SIG-M5 (cell line): ENCODE measurements around the gene ALOX15.
"Not testable (repeated sequence)": the region's sequence is repeated elsewhere in the genome, so short reads cannot be mapped to it uniquely, and the experiment has no call there.

Source experiments
- DNase-seq: peaks from one replicate; lab custom pipeline; 2025; lab: John Stamatoyannopoulos, UW

ALOX15 gene, protein sequence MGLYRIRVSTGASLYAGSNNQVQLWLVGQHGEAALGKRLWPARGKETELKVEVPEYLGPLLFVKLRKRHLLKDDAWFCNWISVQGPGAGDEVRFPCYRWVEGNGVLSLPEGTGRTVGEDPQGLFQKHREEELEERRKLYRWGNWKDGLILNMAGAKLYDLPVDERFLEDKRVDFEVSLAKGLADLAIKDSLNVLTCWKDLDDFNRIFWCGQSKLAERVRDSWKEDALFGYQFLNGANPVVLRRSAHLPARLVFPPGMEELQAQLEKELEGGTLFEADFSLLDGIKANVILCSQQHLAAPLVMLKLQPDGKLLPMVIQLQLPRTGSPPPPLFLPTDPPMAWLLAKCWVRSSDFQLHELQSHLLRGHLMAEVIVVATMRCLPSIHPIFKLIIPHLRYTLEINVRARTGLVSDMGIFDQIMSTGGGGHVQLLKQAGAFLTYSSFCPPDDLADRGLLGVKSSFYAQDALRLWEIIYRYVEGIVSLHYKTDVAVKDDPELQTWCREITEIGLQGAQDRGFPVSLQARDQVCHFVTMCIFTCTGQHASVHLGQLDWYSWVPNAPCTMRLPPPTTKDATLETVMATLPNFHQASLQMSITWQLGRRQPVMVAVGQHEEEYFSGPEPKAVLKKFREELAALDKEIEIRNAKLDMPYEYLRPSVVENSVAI

DNA sequence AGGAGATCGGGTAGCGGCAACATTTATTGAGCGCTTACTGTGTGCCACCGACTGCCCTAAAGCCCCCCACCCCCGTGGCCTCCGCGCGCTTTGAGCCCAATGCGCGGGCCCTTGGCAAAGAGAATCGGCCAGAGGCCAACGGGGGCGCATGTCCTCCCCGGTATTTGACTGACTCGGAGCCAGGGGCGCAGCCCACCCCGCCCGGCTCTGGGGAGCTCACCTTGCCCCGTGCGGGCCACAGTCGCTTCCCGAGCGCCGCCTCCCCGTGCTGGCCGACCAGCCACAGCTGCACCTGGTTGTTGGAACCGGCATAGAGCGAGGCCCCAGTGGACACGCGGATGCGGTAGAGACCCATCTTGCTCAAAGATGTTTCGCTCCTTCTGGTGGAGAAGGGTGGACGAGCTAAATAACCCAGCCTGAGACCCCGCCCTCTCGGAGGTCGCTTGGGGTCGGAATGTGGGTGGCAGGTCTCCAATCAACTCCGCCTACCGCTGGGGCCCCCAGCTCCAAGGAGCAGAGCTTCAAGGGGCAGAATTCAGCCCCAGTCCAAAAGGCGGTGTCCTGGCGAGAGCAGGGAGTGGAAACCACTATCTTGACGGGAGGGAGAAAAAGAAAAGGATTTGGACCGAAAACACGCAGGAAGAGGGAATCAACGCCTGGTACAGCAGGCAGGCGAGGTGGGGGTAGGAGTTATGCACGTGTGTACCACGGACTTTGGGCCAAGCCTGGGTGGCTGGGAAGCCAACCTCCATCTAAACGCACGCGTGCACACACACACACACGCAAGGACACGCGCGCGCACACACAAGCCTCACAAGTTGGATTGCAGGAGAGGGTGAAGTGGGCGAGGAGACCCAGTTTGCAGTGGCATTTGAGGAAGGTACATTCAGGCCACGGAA lies at the start of gene ALOX15:
TSS of gene ALOX15 (minus strand) at position 382 of the 899 bp plus-strand sequence. CDS start at position 355, 27 bp downstream.
- no peak for DNase-seq

DNA sequence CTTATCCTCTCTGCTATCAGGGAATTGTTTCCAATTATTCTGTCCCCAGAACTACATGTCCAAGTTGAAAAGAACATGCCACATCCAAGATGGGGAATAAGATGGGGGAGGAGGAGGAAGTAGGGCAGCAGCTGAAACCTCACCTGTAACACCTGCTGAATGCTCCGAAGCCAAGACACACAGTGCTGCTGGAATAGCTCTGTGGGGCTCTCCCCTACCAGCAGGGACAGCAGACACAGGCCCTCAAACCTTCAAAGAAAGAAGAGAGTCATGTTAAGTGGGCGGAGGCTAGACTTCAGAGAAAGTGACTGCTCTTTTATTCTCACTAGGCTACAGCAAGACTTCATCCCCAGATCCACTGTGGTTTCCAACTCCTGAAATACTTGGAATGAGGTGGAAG lies 49.3 kb upstream of the ALOX15 start:
- no peak for DNase-seq

DNA sequence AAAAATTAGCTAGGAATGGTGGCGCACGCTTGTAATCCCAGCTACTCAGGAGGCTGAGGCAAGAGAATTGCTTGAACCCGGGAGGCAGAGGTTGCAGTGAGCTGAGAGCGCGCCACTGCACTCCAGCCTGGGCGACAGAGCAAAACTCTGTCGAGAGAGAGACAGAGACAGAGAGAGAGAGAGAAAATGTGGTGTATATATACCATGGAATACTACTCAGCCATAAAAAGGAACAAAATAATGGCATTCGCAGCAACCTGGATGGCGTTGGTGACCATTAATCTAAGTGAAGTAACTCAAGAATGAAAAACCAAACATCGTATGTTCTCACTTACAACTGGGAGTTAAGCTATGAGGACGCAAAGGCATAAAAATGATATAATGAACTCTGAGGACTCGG lies 48.4 kb upstream of the ALOX15 start:
- not testable (repeated sequence) for DNase-seq

DNA sequence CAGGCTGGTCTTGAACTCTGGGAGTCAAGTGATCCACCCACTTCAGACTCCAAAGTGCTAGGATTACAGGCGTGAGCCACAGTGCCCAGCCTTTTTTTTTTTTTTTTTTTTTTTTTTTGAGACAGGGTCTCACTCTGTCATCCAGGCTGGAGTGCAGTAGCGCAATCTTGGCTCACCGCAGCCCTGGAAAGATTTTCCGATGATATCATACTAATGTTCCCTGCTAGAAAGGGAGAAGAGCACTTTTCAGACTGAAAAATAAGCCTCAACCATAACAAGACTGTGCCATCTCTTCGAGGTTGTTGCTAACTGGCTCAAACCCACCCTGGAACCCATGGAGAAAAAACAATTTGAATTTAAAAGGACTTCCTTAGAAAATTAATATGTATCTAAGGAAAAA lies 42.3 kb upstream of the ALOX15 start:
- not testable (repeated sequence) for DNase-seq

DNA sequence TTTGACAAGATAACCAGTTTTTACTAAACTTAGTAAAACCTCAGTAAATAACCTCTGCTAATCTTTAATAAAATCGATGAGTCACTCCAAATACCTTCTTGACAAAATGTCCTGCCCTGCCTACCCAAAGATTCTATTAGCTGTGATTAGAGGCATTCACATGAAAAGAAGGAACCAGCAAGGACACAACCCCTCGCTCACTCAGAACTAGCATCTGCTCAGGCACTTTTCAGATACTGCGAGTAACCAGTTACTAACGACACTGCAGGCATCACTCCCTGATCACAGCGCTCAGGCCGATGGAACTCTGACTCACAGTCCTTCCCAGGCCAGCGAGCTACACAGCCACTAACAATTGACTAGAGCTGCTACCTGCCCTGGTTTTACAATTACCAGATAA lies 38.2 kb upstream of the ALOX15 start:
- no peak for DNase-seq

DNA sequence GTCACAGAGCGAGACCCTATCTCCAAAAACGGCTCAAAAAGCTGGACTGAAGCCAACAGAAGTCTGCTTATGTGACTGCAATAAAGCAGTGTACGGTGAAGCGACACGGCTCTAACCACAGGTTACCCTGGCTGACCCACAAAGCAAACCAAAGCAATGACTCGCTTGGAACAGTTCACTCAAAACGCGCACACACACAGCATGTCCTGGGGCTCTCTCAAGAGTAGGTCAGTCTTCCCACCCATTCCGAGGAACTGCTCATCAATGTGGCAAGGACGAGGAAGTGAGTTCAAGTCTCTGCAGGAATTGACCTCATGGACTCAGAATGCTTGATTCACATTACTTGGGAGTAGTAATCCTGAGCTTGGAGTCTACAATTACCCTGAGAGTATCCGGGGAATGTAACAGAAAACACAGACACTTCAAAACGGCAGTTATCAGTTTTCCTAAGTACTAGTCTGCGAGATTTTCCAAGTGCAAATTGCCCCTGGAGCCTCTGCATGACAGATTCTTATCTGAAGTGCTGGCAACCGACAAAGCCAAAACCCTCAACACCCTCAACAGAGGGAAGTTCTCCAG lies 37.1 kb upstream of the ALOX15 start:
- DNase-seq, result no peak

DNA sequence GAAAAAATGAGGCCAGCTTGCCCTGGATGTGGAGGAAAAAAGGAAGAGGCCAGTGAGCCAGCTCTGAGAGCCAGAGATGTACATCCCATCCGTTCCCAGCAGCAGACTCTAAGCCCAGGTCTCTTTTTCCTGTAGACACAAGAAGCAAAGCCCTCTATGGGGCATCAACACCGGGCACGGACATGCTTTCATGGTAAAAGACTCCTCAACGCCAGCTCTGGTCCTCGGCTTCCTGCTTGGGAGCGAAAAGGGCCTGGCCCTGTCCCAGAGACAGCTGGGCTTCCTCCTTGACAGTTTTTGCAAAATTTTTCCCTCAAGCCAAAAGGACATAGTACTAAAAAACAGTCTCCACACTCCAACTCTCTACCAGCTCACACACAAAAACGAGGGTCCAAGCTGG lies 35.3 kb upstream of the ALOX15 start:
- DNase-seq, result no peak

DNA sequence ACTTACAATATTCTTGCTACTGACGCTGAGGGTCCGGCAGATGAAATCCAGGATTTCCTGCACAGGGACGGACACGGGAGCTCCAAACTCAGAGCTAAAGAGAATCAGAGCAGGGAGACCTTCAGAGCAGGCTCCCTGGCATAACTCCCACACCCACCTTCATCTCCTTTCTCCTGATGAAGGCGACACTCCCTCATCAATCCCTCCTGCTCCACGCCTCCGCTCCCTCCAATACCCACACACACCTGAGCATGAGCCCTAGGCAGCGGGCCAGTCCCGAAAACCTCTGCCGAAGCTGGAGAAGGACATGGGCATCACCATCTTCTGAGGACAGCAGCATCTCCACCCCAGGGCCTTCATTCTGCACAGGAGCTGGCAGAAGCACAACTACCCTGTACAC lies 34.3 kb upstream of the ALOX15 start:
- DNase-seq, result no peak

DNA sequence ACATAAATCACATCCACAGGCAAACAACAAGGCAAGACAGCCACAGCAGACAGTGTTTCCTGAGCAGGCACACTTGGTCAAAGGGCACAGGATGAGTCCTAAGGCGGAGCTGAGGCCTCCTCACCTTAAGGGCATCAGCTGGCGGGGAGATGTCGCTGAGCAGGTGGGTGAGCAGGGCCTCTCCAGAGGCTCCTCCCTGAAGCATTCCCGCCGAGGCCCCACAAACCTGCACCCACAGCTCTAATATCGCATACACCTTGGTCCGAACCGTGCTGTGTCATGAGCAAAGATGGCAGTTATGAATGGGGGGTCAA lies 33.2 kb upstream of the ALOX15 start:
- no peak for DNase-seq

DNA sequence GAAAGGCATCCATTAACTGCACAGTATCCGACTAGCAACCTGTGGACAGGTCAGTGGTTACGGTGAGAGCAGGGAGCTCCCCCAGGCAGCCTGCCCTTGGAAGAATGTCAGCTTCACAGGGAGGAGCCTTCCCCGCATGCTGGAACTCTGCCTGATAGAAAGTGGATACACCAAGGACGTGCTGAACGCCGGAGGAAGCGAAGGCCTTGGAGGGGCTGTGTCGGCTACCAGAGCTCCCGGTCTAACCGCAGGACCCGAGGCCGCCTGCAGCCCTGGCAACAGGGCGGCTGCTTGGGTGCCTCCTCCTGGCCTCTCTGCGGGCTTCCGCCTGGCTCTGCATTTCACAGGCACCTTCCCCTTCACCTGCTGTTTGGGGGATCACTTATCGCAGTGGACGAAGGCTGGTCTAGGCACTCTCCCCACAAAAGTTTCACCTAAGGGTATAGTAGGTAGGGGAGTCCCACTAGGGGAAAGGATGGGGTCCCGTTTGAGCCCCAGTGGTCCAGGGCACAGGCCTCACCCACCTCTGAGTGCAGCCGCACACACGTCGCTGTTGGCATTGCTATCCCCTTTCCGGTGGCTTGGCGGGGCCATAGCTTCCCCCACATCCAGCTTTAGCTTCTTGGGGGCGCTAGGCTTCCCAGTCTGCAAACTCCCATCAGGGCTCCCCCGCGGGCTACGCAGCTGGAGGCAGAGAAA lies 32.7 kb upstream of the ALOX15 start:
- DNase-seq, result no peak

DNA sequence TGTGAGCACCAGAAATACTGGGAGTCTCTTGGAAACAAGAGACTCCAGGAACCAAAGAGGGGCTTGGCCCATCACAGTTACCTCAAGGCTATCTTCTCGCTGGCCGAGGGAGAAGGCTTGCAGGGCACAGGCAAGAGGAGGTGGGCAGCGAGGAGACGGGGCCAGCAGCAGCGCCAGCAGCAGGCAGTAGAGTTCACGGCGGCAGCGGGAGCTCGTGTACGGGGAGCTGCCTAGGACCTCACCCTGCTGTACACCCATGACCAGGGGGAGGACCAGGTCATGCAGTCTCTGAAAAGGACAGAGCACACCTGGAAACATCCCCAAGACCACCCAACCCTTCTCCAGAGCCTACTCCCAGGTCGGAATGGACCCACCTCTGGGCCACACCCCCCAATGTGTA lies 31.7 kb upstream of the ALOX15 start:
- DNase-seq, result no peak

DNA sequence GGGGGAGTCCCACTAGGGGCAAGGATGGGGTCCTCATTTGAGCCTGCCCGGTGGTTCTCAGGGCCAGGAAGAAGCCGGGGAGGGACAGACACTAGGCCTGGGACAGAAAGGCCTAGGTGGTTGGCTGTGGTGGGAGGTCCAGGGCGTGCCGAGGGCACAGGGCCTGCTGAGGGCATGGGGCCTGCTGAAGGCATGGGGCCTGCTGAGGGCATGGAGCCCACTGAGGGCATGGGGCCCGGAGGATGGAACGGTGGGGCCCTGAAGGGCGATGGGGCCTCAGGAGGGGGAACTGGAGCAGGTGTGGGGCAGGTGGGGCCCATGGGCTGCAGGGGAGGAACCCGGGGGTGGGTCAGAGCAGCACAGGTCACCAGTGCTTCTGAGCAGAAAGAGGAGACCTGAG lies 31.3 kb upstream of the ALOX15 start:
- no peak for DNase-seq

DNA sequence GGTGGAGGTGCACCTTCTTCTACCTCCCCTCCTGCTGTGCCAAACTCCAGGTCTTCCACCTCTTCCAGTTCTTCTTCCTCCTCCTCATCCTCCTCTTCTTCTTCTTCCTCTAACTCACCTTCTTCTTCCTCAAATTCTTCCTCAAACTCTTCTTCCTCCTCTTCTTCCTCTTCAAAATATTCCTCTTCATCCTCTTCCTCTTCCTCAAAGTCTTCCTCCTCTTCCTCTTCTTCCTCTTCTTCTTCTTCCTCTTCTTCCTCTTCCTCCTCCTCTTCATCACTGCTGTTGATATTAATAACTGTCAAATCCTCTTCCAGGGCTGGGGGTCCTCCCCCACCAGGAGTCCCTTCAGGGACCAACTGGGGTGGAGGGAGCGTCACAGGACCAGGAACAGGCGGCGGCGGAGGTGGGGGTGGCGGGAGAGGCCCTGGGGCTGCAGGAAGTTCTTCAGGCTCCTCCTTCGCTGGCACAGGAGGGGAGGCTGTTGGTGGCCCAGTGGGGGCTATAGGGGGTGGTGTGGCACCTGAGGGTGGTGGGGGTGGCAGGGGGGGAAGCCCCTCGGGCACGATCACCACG lies 30.7 kb upstream of the ALOX15 start:
- DNase-seq, result no peak

DNA sequence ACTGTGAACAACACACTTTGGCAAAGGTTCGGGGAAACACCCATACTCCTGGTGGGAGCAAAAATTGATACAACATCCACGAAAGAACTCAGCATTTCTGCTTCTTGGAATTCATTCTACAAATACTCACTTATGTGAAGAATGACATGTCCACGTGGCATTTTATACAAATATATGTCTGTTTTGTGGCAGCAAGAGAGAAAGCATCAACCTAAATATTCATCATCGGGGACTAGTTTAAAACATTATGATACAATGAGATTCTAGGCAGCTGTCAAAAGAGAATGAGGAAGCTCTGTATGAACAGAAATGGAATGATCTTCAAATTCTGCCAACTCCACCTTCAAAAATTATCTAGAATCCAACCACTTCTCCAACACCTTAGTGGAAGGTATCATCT lies 25.7 kb upstream of the ALOX15 start:
- DNase-seq, result no peak

DNA sequence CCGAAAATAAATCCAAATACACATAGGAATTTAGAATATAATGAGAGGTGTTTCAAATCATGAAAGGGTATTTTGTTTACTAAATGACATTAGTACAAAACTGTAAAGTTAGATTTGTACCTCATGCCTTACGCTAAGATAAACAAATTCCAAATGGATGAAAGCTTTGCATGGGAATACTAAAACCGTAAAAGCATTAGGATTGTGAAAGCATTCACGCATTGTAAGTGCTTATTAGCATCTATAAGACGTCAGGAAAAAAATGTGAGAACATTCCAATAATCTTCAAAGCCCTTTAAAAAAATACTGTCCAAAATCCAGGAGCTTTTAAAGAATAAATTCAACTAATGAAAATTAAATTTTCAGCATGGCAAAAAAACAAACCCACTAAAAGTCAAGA lies 24.8 kb upstream of the ALOX15 start:
- no peak for DNase-seq

DNA sequence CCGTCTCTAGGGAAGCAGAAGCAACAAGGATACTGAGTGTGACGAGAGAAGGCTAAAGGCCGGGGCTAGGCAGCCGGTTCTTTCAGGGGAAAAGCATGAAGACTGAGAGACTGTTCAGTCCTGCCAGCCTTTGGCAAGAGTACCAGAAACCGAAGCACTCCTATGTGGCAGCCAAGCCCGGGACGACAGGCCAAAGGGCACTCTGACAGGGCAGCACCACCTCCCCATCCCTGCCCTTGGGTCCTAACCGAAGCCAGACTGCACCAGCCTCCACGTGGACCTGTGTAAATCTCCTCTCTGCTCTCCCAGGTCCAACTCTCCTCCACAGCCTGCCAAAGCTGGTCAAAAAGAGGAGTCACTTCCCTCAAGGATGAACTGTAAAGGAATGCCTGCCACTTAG lies 23.5 kb upstream of the ALOX15 start:
- DNase-seq, result no peak

DNA sequence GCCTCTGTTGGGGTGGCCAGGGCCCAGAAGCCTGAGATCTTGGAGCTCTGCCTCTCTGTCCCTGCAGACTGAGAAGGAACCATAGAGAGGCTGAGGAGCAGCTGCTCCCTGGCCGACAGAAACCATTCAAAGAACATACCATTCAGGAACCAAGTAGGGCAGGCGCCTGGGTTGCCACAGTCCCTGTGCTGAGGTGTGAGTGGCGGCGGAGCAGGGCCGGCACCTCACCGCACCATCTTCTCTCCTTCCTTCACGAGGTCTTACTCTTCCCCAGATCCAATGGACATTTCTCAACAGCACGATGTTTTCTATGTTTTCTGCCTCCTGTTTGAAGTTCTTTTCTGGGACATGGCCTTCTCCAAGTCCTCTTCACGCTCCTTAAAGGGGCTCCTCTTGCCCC lies 22.8 kb upstream of the ALOX15 start:
- DNase-seq, result no peak

DNA sequence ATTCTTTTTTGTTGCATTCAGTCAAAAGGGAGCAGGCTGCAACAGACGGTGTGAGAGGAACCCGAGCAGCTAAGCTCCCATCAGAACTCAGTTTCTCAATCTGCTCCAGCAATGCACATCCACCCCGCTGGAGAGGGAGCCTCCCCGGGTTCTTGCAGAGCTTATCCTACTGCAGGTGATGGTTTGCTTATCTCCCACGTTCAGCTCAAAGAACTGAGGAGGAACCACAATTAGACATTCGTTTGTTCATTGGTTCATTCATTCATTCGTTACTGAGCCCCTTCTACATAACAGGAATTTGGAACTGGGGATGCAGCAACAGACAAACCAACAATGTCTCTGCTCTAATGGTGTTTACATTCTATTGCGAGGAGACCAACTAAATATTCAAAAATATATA lies 22.2 kb upstream of the ALOX15 start:
- DNase-seq, result no peak

DNA sequence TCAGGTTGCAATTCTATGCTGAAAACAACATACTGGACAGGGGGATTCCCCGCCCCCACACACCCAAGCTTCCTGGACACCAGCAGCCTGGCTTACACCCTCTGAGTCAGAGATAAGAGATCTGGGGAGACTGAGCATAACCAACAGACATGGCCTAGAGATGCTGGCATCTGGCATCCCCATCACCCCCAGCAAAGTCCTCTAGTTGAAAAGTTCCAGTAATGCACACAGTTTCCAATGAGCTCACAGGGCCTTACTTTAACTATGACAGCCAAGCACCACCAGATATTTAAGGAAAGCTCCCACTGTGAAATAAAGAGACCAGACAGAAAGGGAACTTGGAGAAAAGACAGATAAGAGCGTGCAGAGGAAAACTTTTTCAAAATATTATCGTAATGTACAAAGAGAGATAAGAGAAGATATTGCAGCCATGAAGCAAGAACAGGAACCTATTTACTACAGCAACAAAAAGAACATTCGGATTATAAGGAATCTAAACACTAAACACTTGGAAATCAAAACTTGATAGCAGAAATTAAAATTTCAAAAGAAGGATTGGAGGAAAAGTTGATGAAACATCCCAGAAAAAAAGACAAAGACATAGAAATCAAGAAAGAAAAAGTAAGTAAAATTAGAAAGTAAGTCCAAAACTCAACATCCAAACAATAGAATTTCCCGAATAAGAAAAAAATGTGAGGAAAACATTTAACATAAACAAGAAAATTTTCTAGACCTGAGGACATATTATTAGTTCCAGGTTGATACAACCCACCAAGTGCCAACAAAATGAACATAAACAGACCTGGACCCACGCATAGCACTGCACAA lies 17.2 kb upstream of the ALOX15 start:
- no peak for DNase-seq

DNA sequence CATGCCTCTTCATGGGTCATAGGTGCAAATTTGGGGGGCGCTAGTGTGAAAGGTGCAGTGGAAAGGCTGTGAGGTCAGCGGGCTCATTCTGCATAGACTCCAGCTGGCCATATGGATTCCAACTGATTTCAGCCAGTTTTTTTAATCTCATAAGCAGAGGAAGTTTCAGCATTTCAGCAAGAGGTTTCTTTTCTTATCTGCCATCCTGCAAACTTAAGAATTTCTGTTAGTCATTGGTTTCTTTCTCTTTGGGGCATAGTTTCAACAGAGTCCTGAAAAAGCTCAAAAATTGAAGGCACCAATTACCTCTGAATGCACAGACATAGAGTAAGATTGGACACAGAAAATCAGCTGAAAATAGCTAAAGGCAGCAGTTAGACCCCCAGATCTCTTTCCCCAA lies 16.2 kb upstream of the ALOX15 start:
- no peak for DNase-seq

DNA sequence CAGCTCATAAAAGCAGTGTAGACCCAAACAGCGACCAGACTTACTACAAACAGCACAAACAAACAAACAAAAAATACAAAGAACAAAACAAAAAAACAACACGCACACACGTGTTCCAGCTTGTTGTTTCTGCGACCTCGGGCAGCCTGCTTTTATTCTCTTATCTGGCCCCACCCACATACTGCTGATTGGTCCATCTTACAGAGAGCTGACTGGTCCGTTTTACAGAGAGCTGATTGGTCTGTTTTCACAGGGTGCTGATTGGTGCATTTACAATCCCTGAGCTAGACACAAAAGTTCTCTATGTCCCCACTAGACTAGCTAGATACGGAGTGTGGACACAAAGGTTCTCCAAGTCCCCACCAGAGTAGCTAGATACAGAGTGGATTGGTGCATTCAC lies 14.5 kb upstream of the ALOX15 start:
- DNase-seq, result not testable (repeated sequence)
